Cardiac muscle cell (in vitro differentiated cells and primary cell): ENCODE results near the gene GOSR2. TPM values are rescaled to one million over a fixed set of nuclear protein-coding genes. Genes with fewer than 3 reads are reported as not detected.
A peak's percentile ranks its signal among the peaks of the same experiment; 100 is the strongest.

ENCODE experiments used
- DNase-seq, 2 donors: peaks; one replicate each; pipeline versions ENCODE4 v3.0.0 to v3.0.0-alpha.2; 2010 to 2017; ENCODE audit warnings: low read depth in 1 of 2, low spot score in 1 of 2
- H3K27ac ChIP-seq: fragments of 200-600 bp; sonication (generic); 2 replicates; pipeline ENCODE4 v1.5.1; 2016
- H3K27me3 ChIP-seq: fragments of 200-600 bp; sonication (generic); 2 replicates; pipeline ENCODE4 v1.6.0; 2016; ENCODE audit warnings: control low read depth
- H3K36me3 ChIP-seq: fragments of 200-600 bp; sonication (generic); 2 replicates; pipeline ENCODE4 v1.5.1; 2016; ENCODE audit warnings: control low read depth
- H3K4me1 ChIP-seq: fragments of 200-600 bp; sonication (generic); 2 replicates; pipeline ENCODE4 v1.8.1; 2017; ENCODE audit warnings: low read depth, mild to moderate bottlenecking, mixed run types
- H3K4me3 ChIP-seq: fragments of 200-600 bp; sonication (generic); 2 replicates; pipeline ENCODE4 v1.5.1; 2016; ENCODE audit warnings: mild to moderate bottlenecking
- H3K9me3 ChIP-seq: fragments of 200-600 bp; sonication (generic); 2 replicates; pipeline ENCODE4 v1.5.1; 2017; ENCODE audit warnings: low read depth, mild to moderate bottlenecking, control low read depth
- polyA plus RNA-seq: library from polyadenylated mRNA; unstranded; fragments of >200 nt; fragmentation: Nextera tagmentation; extraction: Ambion mirVana; gene quantifications from 2 replicates; pipeline ENCODE4 v1.2.1, GENCODE V29; 2016
- total RNA-seq: library from RNA; depleted of rRNA; stranded (reverse); fragments of >200 nt; gene quantifications from 2 replicates; pipeline ENCODE4 v1.2.3, GENCODE V29; 2016
- TF ChIP-seq, protein P1 (sequence below): IDR thresholded peaks from 2 replicates; pipeline ENCODE4 v1.5.1; 2012; ENCODE audit warnings: low read depth, mild to moderate bottlenecking, low read length

Gene GOSR2
- total and polyA plus RNA-seq, 2 experiments from 2014 or later, result 34.1 to 60.9 TPM

DNA sequence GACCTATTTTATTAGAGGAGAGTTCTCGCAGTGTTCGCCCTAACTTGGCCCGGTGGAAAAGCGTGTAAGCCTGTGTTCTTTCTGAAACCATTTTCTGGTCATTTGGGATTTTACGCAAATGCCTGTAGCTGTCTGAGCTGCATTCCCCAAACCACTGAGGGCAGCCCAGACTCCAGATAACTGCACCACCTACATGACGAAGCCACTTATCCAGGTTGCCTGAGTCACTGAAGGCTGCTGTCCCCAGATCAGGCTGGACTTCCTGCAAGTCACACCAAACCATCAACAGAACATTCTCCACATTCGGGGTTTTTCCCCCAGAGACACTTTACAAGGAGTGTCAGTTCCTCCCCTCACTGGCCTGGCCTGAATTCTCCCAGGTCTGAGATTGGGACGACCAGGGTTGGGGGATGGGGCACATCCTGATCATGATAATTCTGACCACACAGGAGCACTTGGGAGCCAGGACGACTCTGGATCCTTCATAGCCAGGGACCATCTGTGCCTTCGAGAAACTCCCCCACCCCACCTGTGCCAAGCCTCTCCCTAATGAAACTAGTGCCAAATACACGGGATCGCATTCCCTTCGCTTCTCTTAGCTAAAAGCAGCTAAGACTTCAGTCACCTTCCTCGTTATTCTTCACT, 53.8 kb downstream of the GOSR2 start:
- TF ChIP-seq, protein P1, sequence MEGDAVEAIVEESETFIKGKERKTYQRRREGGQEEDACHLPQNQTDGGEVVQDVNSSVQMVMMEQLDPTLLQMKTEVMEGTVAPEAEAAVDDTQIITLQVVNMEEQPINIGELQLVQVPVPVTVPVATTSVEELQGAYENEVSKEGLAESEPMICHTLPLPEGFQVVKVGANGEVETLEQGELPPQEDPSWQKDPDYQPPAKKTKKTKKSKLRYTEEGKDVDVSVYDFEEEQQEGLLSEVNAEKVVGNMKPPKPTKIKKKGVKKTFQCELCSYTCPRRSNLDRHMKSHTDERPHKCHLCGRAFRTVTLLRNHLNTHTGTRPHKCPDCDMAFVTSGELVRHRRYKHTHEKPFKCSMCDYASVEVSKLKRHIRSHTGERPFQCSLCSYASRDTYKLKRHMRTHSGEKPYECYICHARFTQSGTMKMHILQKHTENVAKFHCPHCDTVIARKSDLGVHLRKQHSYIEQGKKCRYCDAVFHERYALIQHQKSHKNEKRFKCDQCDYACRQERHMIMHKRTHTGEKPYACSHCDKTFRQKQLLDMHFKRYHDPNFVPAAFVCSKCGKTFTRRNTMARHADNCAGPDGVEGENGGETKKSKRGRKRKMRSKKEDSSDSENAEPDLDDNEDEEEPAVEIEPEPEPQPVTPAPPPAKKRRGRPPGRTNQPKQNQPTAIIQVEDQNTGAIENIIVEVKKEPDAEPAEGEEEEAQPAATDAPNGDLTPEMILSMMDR, result no peak
- peaks cover 54% of the 10 kb centered on the region for H3K27me3 ChIP-seq
- H3K36me3 ChIP-seq, result no peaks in the 10 kb centered on the region
- no peak for DNase-seq
- H3K4me3 ChIP-seq, result no peak overlapping the region
- peaks cover 12% of the 10 kb centered on the region for H3K4me1 ChIP-seq
- H3K9me3 ChIP-seq, result no peaks in the 10 kb centered on the region
- H3K27ac ChIP-seq, result no peak overlapping the region

DNA sequence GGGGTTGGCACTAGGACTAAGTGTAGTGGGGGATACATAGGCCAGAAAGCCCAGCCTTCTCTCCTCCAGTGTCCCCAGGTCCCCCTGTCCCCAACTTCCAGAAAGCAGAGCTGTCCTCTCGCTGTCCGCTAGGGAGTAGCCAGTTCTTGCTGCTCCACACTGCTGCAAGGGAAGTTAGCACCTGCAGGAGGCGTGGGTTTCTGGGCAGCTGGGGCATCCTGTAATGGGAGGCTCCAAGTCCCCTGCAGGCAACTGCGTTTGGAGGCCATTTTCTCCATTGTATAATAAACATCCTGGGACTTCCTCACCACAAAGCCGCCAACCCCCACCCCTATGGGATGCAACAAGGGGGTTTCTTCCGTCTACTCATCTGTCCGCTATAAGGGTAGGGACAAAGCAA, 54.4 kb downstream of the GOSR2 start:
- TF ChIP-seq, protein P1, result peak; percentile 32
- H3K27me3 ChIP-seq, result peaks cover 57% of the 10 kb centered on the region
- peaks cover 12% of the 10 kb centered on the region for H3K4me1 ChIP-seq
- no peaks in the 10 kb centered on the region for H3K36me3 ChIP-seq
- no peak overlapping the region for H3K4me3 ChIP-seq
- H3K27ac ChIP-seq, result no peak overlapping the region
- DNase-seq, result peak; percentile 32 to 69
- H3K9me3 ChIP-seq, result no peaks in the 10 kb centered on the region

DNA sequence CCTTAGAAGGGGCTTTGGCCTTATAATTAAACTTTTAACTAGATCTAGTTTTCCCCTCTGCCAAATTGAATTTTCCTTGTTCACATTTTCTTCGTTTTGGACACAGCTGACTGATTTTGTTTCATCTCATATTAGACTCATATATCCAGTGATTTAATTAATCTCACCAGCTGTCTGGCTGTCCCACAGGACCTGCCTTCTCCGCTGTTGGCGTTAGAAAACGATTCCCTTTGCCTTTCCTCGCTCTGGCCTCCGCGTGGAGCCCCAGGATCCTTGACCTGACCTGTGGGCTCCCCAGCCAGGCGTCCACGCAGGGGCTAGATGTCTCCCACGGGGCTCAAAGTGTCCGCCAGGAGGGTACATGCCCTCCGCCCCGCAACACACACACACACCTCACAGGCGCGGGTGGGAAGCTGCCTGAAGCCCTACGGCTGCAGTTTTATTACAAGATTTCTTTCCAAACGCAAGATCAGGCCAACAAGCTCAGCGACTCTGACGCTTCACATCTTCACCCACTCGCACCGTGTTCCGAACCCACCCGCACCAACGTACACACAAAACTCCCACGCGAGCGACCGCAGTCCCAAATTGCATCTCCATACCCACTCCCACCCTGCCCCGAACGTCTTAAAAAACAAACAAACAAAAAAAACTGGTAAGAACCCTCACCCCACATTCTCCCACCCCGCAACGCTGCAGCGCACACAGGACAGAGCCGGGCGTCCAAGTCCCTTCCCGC, 55.0 kb downstream of the GOSR2 start:
- no peaks in the 10 kb centered on the region for H3K9me3 ChIP-seq
- H3K27ac ChIP-seq, result no peak overlapping the region
- H3K27me3 ChIP-seq, result peaks cover 57% of the 10 kb centered on the region
- peaks cover 12% of the 10 kb centered on the region for H3K4me1 ChIP-seq
- TF ChIP-seq, protein P1, result no peak
- DNase-seq, result no peak
- peak overlapping the region; percentile 46 for H3K4me3 ChIP-seq
- H3K36me3 ChIP-seq, result no peaks in the 10 kb centered on the region

DNA sequence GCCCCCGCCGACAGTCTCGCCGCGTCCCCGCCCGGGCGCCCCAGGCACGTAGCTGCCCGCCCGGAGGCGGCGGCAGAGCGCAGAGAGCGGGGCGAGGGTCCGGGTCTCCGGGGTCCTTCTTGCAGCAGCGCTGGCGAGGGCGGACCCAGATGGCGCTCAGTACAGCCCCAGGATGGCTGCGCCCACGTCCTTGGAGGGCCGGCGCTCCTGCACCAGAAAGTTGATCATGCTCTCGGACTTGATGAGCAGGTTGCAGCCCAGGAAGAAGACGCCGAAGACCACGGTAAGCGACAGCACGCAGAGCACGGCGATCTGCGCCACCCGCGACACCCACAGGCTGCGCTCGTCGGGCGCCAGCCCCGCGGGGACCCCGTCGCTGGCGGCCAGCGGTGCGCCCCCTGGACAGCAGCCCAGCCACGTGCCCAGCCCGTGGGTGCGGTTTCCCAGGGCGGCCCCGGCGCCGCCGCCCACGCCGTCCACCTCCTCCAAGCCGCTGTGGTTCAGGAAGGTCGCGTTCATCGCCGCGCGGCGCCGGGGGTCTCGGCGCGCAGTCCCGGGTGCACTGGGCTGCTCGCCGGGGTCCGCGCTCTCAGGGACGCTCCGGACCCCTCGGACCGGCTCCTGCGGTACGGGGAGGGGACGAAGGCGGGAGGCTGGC, 55.7 kb downstream of the GOSR2 start:
- H3K27ac ChIP-seq, result no peak overlapping the region
- H3K9me3 ChIP-seq, result no peaks in the 10 kb centered on the region
- H3K4me3 ChIP-seq, result peak overlapping the region; percentile 46
- H3K27me3 ChIP-seq, result peaks cover 57% of the 10 kb centered on the region
- H3K36me3 ChIP-seq, result no peaks in the 10 kb centered on the region
- peaks cover 12% of the 10 kb centered on the region for H3K4me1 ChIP-seq
- peak; percentile 8 to 31 for DNase-seq
- TF ChIP-seq, protein P1, result no peak

DNA sequence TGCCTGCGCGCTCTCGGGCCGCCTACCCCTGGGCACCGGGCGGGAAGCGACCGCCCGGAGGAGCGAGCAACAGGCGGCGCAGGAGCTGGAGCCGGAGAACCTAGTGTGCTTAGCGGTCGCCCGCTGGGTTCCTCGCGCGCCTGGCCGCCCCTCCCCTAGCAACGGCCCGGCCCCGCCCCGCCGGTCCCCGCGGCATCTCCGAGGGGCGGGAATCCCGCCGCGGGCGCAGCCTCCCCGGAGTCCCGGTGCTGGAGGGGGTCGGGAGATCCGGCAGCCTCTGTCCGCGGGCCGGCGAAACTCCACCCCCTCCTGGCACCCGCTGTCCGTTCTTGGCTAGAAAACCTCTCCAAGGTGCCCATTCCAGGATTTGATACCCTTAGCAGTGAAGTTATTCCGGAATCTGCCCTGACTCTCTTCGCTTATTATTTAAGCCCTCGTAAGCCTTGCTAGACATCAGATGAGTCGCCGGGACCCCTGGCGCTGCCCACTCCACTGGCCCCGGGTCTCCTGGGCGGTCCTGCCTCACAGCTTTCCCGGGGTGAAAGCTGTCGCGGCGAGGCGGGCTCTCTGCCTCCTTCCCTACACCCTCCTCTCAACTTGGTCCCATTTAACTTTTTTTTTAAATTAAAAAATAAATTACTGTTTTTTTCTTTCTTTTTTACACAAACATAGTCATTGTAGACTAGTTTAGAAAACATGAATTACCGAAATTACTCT, 56.3 kb downstream of the GOSR2 start, which contains the start of gene RPRML:
TSS of gene RPRML (minus strand) at position 107 of the 717 bp plus-strand sequence. CDS start 246 bp downstream, outside the sequence.
- Histone ChIP-seq H3K36me3 (no peaks in the 10 kb centered on the region), H3K27ac (no peak within 1 kb of the TSS), H3K4me3 (peak within 1 kb of the TSS; percentile 46), H3K27me3 (peaks cover 57% of the 10 kb centered on the region), H3K4me1 (peaks cover 12% of the 10 kb centered on the region), H3K9me3 (no peaks in the 10 kb centered on the region)
- peak; percentile 35 to 61 for DNase-seq
- TF ChIP-seq, protein P1, result no peak
